Measurements from ENCODE around the gene GMDS.

The GMDS gene

DNA sequence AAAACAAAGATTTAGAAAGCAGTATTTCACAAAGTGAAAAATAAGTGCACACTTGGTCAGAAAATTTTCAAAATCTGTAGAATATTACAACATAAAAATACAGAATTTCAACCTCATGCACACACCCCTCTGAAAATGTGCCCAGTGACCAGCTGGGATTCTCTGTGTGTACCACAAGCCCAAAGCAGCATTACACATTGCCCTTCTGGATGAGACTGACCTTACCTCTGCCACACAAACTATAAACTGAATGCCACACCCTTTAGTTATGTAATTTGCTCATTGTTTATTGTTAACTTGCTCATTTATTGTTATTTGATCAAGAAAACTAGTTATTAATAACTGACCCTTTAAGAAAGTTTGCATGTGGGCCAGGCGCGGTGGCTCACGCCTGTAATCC lies 332.7 kb downstream of the GMDS start:
- TF ChIP-seq CTCF (IDR thresholded peaks at IDR 0.05; ENCODE audit: low read depth, low read length): no peak
- DNase-seq (ENCODE audit: low read depth in 2 of 2): no peak
- no peak overlapping the region for H3K4me3 ChIP-seq (replicated peaks in 1 of 2; ENCODE audit: low read depth in 2 of 2, low read length in 2 of 2)

- no peak for TF ChIP-seq CTCF (IDR thresholded peaks at IDR 0.05; ENCODE audit: low read depth, low read length)
- peak; percentile 50 to 63 for DNase-seq (ENCODE audit: low read depth in 2 of 2)
- H3K4me3 ChIP-seq (replicated peaks in 1 of 2; ENCODE audit: low read depth in 2 of 2, low read length in 2 of 2): no peak overlapping the region
Measured at GRCh38 chr6:1911474-1911873, 333.9 kb downstream of the GMDS start.

- peak in 1 of 2 donors; percentile 40 for DNase-seq (ENCODE audit: low read depth in 2 of 2)
- TF ChIP-seq CTCF (IDR thresholded peaks at IDR 0.05; ENCODE audit: low read depth, low read length): no peak
- no peak overlapping the region for H3K4me3 ChIP-seq (replicated peaks in 1 of 2; ENCODE audit: low read depth in 2 of 2, low read length in 2 of 2)
Measured at GRCh38 chr6:1910621-1911407, 334.6 kb downstream of the GMDS start.

DNA sequence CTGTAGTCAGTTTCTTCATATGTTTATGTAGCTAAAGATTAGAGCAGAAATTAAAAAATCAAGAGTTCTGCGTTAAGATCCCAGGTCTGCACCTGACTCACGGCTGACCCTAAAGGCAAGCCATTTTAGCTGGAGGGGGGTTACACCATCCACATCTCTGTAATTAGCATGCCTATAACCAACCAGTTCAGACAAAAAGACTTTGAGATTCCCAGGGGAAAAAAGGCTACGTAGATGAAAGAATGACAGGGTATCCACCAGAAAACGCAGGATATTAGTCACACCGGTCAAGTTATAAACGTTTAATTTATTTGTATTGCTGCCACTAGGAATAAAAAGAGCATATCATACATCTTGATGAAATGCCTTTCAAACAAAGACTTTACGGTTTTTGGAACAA lies 336.6 kb downstream of the GMDS start:
- DNase-seq (ENCODE audit: low read depth in 2 of 2): no peak
- TF ChIP-seq CTCF (IDR thresholded peaks at IDR 0.05; ENCODE audit: low read depth, low read length): no peak
- no peak overlapping the region for H3K4me3 ChIP-seq (replicated peaks in 1 of 2; ENCODE audit: low read depth in 2 of 2, low read length in 2 of 2)

DNA sequence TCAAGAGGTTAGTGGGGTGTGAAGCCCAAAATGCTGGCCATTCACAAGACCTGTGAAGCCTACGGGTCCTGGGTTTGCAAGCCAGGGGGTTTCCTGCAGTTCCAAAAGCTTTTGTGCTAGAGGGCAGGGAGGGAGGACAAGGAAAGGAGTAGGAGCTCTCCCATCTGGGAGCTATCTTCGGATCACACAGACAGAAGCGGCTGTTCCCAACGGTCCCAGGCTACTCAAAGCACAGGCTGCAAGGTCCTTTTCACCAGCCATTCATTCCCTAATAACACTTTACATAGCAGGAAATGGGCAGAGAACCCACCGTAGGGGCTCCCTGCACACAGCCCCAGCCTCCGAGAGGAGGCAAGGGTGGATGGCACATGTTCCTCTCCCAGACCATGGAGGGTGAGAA lies 338.8 kb downstream of the GMDS start:
- H3K4me3 ChIP-seq (replicated peaks in 1 of 2; ENCODE audit: low read depth in 2 of 2, low read length in 2 of 2): no peak overlapping the region
- DNase-seq (ENCODE audit: low read depth in 2 of 2): no peak
- TF ChIP-seq CTCF (IDR thresholded peaks at IDR 0.05; ENCODE audit: low read depth, low read length): no peak

DNA sequence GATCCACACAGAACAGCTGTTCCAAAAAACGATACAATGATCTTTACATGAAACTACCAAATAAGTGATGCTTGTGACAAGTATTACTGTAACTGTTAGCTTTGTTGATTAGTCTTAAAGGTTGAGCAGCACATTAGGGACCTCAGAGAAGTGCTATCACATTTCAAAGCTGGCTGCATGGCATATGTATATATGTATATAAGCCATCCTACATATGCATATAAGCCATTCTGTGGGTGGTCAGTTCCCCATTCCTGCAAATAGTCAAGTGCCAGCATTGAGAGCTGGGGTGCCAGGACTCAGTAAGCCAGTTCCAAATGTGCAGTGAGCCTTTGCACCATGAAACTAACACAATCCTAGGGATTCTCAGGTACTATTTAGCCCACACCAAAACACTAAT lies 339.4 kb downstream of the GMDS start:
- TF ChIP-seq CTCF (IDR thresholded peaks at IDR 0.05; ENCODE audit: low read depth, low read length): no peak
- no peak for DNase-seq (ENCODE audit: low read depth in 2 of 2)

GRCh38 chr6:1904898-1905297 lies 340.5 kb downstream of the GMDS start:
- DNase-seq (ENCODE audit: low read depth in 2 of 2): no peak
- no peak for TF ChIP-seq CTCF (IDR thresholded peaks at IDR 0.05; ENCODE audit: low read depth, low read length)
- H3K4me3 ChIP-seq (replicated peaks in 1 of 2; ENCODE audit: low read depth in 2 of 2, low read length in 2 of 2): no peak overlapping the region

More for the DNA sequence above, 339.4 kb downstream of the GMDS start:
- H3K4me3 ChIP-seq (replicated peaks in 1 of 2; ENCODE audit: low read depth in 2 of 2, low read length in 2 of 2): no peak overlapping the region
